HG03520 (cell line): Measurements from ENCODE around the gene KIF27.
A peak's percentile ranks its signal among the peaks of the same experiment; 100 is the strongest.
"Not testable (repeated sequence)": the region's sequence is repeated elsewhere in the genome, so short reads cannot be mapped to it uniquely, and the experiment has no call there.

Experiments used
- ATAC-seq: cut with Tn5 transposase; IDR thresholded peaks from one replicate; pipeline ENCODE4 v1.9.1; 2021; ENCODE audit warnings: mild to moderate bottlenecking, moderate library complexity; ENCODE audit not compliant: unreplicated experiment

Gene KIF27

DNA sequence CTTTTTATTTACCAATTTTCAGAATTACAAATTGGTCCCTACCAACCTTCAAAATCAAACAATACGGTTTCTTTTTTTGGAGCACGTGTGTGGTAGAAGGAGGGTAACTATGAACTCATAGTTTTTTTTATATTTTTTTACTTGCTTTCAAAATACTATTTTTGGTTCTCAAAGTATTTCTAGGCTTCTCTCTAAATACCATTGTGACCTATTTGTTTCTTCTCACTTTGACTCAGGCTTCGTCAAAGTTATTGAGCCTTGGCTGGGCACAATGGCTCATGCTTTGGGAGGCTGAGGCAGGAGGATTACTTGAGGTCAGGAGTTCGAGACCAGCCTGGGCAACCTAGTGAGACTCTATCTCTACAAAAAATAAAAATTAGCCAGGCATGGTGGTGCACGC is 11.6 kb upstream of the KIF27 start:
- ATAC-seq: no peak

DNA sequence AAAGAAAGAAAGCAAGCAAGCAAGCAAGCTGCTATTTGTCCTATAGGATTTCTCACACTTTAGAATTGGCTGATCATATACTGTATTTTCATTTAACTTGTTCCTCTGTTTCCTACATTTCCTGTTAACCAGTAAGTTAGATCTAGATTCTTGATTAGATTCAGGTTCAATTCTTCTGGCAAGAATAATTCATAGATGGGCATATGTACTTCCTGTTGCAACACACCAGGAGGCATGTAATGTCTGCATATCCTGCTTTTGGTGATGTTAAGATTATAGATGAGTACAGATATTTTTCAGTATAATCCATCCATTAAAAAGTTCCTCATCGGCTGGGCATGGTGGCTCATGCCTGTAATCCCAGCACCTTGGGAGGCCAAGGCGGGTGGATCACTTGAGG is 10.8 kb upstream of the KIF27 start:
- ATAC-seq: no peak

DNA sequence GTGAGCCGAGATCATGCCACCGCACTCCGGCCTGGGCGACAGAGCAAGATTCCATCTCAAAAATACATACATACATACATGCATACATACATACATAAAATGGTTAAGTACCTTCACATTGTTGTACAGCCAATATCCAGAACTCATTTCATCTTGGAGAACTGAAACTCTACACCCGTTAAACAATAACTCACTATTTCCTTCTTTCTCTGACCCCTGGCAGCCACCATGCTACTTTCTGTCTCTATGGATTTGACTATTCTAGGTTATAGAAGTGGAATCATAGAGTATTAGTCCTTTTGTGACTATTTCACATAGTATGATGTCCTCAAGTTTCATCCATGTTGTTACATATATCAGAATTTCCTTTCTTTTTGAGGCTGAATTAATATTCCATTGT is 9.6 kb upstream of the KIF27 start:
- ATAC-seq: no peak

DNA sequence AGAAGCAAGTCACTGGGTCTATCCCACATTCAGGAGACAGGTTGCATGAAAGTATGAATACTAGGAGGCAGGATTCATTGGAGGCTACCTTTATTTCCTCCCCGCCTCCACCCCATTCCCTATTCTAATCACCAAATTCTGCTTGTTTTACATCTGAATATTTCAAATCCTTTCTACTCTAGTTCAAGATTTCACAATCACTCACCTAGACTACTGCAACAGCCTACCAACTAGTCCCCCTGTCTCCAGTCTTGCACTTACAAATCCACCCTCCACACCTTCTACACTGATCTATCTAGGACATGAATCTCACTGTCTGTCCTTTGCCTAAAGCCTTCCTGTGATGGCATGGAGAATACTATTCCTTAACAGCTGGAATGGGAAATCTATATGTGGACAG is 6.4 kb upstream of the KIF27 start:
- ATAC-seq: no peak

DNA sequence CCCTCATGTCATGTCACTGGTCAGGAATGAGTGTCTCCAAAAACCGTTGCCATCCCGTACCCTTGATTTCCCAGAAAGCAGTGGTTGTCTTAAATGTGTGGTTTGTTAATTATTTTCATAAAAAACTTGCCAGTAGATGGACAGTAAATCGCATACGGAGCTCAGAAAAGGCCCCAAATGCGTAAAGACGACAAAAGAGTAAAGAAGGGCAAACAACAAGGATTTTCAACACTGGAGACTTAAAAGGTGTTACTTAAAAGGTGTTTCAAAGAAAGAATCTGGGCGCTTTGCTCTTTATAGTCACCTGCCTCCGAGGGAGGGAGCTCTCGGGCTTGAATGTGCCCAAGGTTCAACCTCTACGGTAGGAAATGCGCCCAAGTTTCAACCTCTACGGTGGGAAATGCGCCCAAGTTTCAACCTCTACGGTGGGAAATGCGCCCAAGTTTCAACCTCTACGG is 734 bp downstream of the KIF27 start:
- peak; percentile 6 for ATAC-seq

DNA sequence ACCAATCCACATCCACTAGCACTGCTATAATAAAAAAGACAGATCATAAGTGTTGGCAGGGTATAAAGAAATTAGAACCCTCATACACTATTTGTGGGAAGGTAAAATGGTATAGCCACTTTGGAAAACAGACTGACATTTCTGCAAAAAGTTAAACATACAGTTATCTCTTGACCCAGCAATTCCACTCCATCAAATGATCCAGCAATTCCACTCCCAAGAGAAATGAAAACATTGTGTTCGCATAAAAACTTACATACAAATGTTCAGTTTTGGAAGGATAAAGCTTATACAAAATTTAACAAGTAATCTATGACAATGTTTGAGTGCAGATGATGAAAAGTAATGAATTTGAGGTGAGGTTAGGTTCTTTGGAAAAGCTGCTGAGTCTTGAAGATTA is 2.1 kb downstream of the KIF27 start:
- ATAC-seq: no peak

- peak; percentile 65 for ATAC-seq
Observed at GRCh38 chr9:83912194-83912593, 9.0 kb downstream of the KIF27 start.

DNA sequence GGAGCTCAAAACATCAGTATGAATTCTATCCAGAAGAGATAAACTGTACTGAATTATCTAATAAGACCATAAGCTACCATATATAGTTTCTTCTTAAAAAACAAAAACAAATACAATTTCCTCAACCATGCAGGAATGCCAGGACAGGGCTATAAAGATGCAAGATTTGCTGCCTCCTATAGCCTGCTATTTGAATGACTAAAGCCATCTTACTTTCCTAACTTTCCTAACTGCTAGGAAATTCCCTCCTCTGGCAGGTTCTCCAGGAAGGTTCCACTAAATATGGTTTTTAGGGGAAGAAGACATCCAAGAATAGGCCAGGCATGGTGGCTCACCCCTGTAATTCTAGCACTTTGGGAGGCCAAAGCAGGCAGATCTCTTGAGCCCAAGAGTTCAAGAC is 15.1 kb downstream of the KIF27 start:
- no peak for ATAC-seq

DNA sequence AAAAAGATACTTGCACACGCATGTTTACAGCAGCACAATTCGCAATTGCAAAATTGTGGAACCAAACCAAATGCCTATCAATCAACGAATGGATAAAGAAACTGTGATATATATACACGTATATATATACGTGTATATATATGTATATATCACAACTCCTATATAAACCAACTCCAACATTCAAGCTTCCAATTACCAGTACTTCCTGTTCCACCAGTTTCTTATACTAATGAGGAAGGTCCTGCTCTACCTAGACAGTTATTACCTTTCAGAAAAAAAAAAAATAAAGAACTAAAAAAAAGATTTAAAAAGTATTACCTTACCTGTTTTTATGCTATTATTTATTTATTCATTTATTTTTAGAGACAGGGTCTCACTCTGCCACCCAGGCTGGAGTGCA is 20.6 kb downstream of the KIF27 start:
- ATAC-seq: not testable (repeated sequence)

DNA sequence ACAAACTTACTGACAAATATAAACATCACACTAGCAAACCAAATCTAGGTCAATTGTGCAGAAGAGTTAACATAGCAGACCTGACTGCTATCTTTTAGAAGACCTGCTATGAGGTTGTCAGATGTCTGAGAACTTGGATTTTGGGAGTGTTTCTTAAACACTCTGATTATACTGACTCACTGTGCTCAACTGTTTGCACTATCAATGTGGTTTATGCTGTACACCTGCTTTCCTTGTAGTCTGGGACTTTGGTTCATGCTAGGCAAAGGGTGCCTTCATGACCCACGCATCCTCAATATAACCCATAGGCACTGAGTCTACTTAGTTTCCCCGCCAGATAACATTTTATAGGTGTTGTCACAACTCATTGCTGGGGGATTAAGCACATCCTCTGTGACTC is 26.9 kb downstream of the KIF27 start:
- ATAC-seq: not testable (repeated sequence)

- ATAC-seq: not testable (repeated sequence)
Observed at GRCh38 chr9:83886498-83886897, 34.7 kb downstream of the KIF27 start.

- ATAC-seq: not testable (repeated sequence)
Observed at GRCh38 chr9:83885559-83886240, 35.5 kb downstream of the KIF27 start.

DNA sequence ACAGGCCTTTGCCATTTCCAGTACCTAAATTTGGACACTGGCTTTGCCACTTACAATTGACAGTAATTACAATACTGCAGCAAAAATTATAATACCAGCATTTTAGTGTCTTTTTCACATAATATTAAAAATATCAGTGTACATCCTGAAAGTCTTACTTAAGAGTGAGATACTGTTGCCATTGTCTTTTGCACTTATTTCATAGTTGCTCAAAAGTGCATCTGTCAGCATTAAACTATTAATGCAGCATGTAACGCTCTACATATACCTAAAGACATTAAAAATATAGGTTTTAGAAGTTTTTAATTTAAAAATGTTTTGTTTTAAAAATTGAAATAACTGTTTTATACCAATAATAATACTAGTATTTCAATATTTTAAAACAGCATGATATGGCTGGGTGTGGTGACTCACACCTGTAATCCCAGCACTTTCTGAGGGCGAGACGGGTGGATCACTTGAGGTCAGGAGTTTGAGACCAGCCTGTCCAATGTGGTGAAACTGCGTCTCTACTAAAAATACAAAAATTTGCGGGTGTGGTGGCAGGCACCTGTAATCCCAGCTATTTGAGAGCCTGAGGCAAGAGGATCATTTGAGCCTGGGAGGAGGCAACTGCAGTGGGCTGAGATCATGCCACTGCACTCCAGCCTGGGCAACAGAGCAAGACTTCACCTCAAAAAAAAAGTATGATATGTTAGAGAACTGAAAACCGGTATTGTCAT is 39.4 kb downstream of the KIF27 start:
- not testable (repeated sequence) for ATAC-seq

DNA sequence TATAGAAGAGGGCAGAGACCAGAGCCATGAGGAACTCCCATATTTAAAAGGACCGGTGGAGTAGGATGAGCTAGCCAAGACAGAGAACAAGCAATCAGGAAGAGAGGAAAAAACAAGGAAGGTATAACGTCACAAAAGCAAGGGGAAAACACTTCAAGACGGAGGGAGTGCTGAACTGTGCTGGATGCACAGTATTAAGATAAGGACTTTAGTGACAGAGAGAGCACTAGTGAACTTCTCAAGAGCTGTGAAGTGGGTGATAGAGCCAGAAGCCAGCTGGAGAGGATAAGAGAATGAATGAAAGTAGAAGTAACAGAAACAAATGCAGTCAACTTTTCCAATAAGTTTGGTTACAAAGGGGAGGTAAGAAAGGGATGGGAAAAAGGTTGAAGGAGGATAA is 45.7 kb downstream of the KIF27 start:
- ATAC-seq: not testable (repeated sequence)

DNA sequence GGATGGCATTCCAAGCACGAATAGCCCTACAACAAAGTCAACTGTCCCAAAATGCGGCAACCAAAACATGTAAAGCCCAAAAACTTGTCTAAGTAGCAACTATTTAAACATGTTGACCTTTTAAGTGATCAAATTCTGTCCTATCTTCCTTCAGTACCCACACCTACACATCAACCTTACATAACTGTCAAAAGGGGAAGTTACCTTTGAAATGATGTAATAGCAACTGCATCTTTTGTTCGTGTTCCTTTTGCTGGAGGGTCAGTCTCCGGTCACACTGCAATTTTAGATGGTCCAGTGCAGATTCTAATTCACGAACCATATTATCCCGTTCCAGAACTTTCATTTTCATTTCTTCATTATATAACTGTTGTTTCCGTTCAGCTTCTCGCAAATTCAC is 71.3 kb downstream of the KIF27 start:
- not testable (repeated sequence) for ATAC-seq

- ATAC-seq: not testable (repeated sequence)
Observed at GRCh38 chr9:83837070-83837643, 84.1 kb downstream of the KIF27 start.

GRCh38 chr9:83830426-83831071 is 90.7 kb downstream of the KIF27 start:
- ATAC-seq: not testable (repeated sequence)

GRCh38 chr9:83824986-83825623 is 96.1 kb downstream of the KIF27 start:
- not testable (repeated sequence) for ATAC-seq

- ATAC-seq: peak; percentile 72
Observed at GRCh38 chr9:83817356-83818278, 103.6 kb downstream of the KIF27 start, which contains the start of gene GKAP1. Gene GKAP1, minus strand, starts transcription at chr9:83817769. Its CDS starts 11,252 bp downstream, at chr9:83806517.

DNA sequence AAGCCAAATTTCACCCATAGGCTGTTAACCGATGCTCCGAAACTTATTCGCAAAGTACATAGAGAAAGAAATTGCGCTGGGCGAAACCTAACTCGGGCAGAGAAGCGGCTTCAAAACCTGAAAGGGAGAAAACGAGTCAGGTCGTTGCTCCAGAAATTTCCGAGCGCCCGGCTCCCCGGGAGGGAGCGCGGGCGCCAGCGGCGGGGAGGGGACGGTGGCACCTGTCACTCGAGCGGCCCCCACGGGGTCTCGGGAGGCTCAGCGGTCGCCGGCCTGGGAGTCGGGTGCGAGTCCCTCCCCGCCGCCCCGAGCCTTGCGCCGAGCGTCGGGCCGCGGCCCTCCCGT is 104.2 kb downstream of the KIF27 start:
- ATAC-seq: not testable (repeated sequence)
